A673 (cell line): Measurements from ENCODE around the gene FADS3.

Source experiments
- EZH2 ChIP-seq: fragments of 200-600 bp; sonication (generic); IDR thresholded peaks from 2 replicates; pipeline ENCODE4 v1.6.1; 2017; ENCODE audit warnings: borderline replicate concordance, low read depth, mild to moderate bottlenecking, mixed read lengths, antibody characterized with exemption, low read length; ENCODE audit not compliant: poor library complexity, severe bottlenecking
- TF ChIP-seq, protein P1 (sequence below): fragments of 300-800, 200-600 bp; sonication (generic); conservative IDR thresholded peaks from 2 replicates; pipeline ENCODE4 v1.5.1; 2017; ENCODE audit warnings: low read depth, mild to moderate bottlenecking, antibody characterized with exemption, low read length, moderate library complexity, mixed read lengths

GRCh38 chr11:61833471-61833870, 57.9 kb downstream of the FADS3 start:
- no peak for TF ChIP-seq EZH2
- TF ChIP-seq, protein P1, sequence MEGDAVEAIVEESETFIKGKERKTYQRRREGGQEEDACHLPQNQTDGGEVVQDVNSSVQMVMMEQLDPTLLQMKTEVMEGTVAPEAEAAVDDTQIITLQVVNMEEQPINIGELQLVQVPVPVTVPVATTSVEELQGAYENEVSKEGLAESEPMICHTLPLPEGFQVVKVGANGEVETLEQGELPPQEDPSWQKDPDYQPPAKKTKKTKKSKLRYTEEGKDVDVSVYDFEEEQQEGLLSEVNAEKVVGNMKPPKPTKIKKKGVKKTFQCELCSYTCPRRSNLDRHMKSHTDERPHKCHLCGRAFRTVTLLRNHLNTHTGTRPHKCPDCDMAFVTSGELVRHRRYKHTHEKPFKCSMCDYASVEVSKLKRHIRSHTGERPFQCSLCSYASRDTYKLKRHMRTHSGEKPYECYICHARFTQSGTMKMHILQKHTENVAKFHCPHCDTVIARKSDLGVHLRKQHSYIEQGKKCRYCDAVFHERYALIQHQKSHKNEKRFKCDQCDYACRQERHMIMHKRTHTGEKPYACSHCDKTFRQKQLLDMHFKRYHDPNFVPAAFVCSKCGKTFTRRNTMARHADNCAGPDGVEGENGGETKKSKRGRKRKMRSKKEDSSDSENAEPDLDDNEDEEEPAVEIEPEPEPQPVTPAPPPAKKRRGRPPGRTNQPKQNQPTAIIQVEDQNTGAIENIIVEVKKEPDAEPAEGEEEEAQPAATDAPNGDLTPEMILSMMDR = no peak
